HepG2 (cell line): Measurements from ENCODE around the gene HTR2A. TPM values are rescaled to one million over a fixed set of nuclear protein-coding genes. Genes with fewer than 3 reads are reported as not detected.

Source experiments
- ATAC-seq: fragments of 200-7000 bp; cut with Tn5 transposase; 3 replicates; pipeline ENCODE4 v1.9.1; 2020; ENCODE audit warnings: mild to moderate bottlenecking, moderate library complexity
- BruUV-seq: library from RNA; stranded (reverse); fragments of 400-500 nt; replicated peaks from 2 replicates; lab custom pipeline; 2021; lab: Mats Ljungman, UMichigan
- CTCF ChIA-PET: fragments of 300-600 bp; formaldehyde crosslinking; extraction: SDS; loops from one replicate; lab custom pipeline; 2021; ENCODE audit warnings: low total read pairs, inconsistent platforms, low intra/inter-chr PET ratio; lab: Yijun Ruan, JAX
- POLR2A ChIA-PET: fragments of 350-600 bp; sonication (Branson Sonifier 250); formaldehyde crosslinking; loops from one replicate; lab custom pipeline; 2020; ENCODE audit warnings: antibody characterized with exemption, inconsistent platforms; lab: Yijun Ruan, JAX
- DNase-seq: peaks from one replicate; pipeline ENCODE4 v3.0.0-alpha.2; 2015; ENCODE audit warnings: low spot score
- FAIRE-seq: peaks from 3 replicates; lab custom pipeline; 2011; peaks lifted over from hg19 to GRCh38; lab: Jason Lieb, UNC
- H2AFZ ChIP-seq: one replicate; pipeline ENCODE4 v1.6.1; 2011; ENCODE audit warnings: low read length, inconsistent platforms
- H3K27ac ChIP-seq: fragments of 300-600 bp; 3 replicates; pipeline ENCODE4 v1.8.0; 2011; ENCODE audit warnings: mixed run types, mild to moderate bottlenecking, mixed read lengths, low read length, inconsistent platforms; ENCODE audit not compliant: insufficient read depth; ENCODE audit errors: extremely low read length
- H3K27me3 ChIP-seq, 2 experiments: fragments of 200-600 bp in 1 of 2; 2 replicates in 1 of 2; 3 replicates in 1 of 2; pipeline versions ENCODE4 v1.6.0 to v1.8.0; 2011; ENCODE audit warnings: low read length in 2 of 2, mild to moderate bottlenecking in 2 of 2, moderate library complexity in 2 of 2, inconsistent platforms in 1 of 2; ENCODE audit not compliant: insufficient read depth in 2 of 2, control insufficient read depth in 1 of 2
- H3K36me3 ChIP-seq, 2 experiments: fragments of 200-600 bp in 1 of 2; replicated peaks in 1 of 2; 2 replicates in 1 of 2; 3 replicates in 1 of 2; pipeline versions ENCODE4 v1.5.1 to v1.8.0; 2011; ENCODE audit warnings: low read length in 2 of 2, inconsistent platforms in 1 of 2; ENCODE audit not compliant: insufficient read depth in 2 of 2, control insufficient read depth in 1 of 2
- H3K4me1 ChIP-seq: 2 replicates; pipeline ENCODE4 v1.5.1; 2012; ENCODE audit warnings: low read length, inconsistent platforms; ENCODE audit not compliant: insufficient read depth
- H3K4me2 ChIP-seq: 2 replicates; pipeline ENCODE4 v1.6.0; 2011; ENCODE audit warnings: low read depth, low read length, inconsistent platforms
- H3K4me3 ChIP-seq, 3 experiments: fragments of 200-600 bp in 1 of 3; sonication (generic), shearing (Covaris generic) in 1 of 3; replicated peaks in 1 of 3; 2 replicates each; pipeline ENCODE4 v1.5.1; 2011 to 2016; ENCODE audit warnings: low read length in 3 of 3, inconsistent platforms in 2 of 3, low read depth in 2 of 3, mild to moderate bottlenecking in 2 of 3, control low read depth in 1 of 3, mixed read lengths in 1 of 3; ENCODE audit not compliant: insufficient read depth in 1 of 3
- H3K79me2 ChIP-seq: one replicate; pipeline ENCODE4 v1.6.1; 2011; ENCODE audit warnings: low read length, inconsistent platforms; ENCODE audit not compliant: insufficient read depth
- H3K9ac ChIP-seq: 2 replicates; pipeline ENCODE4 v1.6.0; 2011; ENCODE audit warnings: mild to moderate bottlenecking, low read depth, low read length, inconsistent platforms; ENCODE audit not compliant: insufficient read depth
- H3K9me3 ChIP-seq: 2 replicates; pipeline ENCODE4 v1.5.1; 2012; ENCODE audit warnings: mild to moderate bottlenecking, low read length
- H4K20me1 ChIP-seq: 2 replicates; pipeline ENCODE4 v1.6.0; 2011; ENCODE audit warnings: inconsistent platforms, mild to moderate bottlenecking, low read length, moderate library complexity; ENCODE audit not compliant: insufficient read depth
- ADNP ChIP-seq: sonication (generic); formaldehyde crosslinking; IDR thresholded peaks from 2 replicates; pipeline ENCODE4 v1.4.0; 2020; ENCODE audit warnings: missing genetic modification reagents
- ARID5B ChIP-seq: IDR thresholded peaks from 2 replicates; pipeline ENCODE4 v1.4.0; 2020; ENCODE audit warnings: mild to moderate bottlenecking, missing genetic modification reagents
- ARNT2 ChIP-seq: sonication (generic); formaldehyde crosslinking; IDR thresholded peaks from 2 replicates; pipeline ENCODE4 v1.8.0; 2022; ENCODE audit warnings: mild to moderate bottlenecking, low read depth, missing genetic modification reagents, moderate library complexity
- BORCS8-MEF2B ChIP-seq: sonication (generic); formaldehyde crosslinking; IDR thresholded peaks from 2 replicates; pipeline ENCODE4 v1.8.0; 2022; ENCODE audit warnings: mild to moderate bottlenecking, missing genetic modification reagents
- SNRNP70 ChIP-seq: fragments of 200-400 bp; formaldehyde crosslinking; IDR thresholded peaks from 2 replicates; pipeline ENCODE4 v1.6.1; 2017; ENCODE audit warnings: mild to moderate bottlenecking, low read depth, low read length, moderate library complexity
- ZFP91 ChIP-seq: sonication (generic); formaldehyde crosslinking; IDR thresholded peaks from 2 replicates; pipeline ENCODE4 v1.9.0; 2022; ENCODE audit warnings: missing genetic modification reagents, mild to moderate bottlenecking, borderline replicate concordance
- ZNF253 ChIP-seq: sonication (generic); formaldehyde crosslinking; IDR thresholded peaks from 2 replicates; pipeline ENCODE4 v1.8.0; 2022; ENCODE audit warnings: mild to moderate bottlenecking, missing genetic modification reagents, borderline replicate concordance
- ZNF460 ChIP-seq: sonication (generic); formaldehyde crosslinking; IDR thresholded peaks from 2 replicates; pipeline ENCODE4 v1.5.1; 2020; ENCODE audit warnings: missing genetic modification reagents, mild to moderate bottlenecking, borderline replicate concordance
- ZNF580 ChIP-seq: IDR thresholded peaks from 2 replicates; pipeline ENCODE4 v1.6.1; 2016; ENCODE audit warnings: low read depth, borderline replicate concordance
- ZNF639 ChIP-seq: conservative IDR thresholded peaks from 2 replicates; pipeline ENCODE4 v1.6.1; 2018; ENCODE audit warnings: missing genetic modification reagents
- ZNF776 ChIP-seq: sonication (generic); formaldehyde crosslinking; IDR thresholded peaks from 2 replicates; pipeline ENCODE4 v1.4.0; 2020; ENCODE audit warnings: mild to moderate bottlenecking, missing genetic modification reagents
- ZNF83 ChIP-seq: sonication (generic); formaldehyde crosslinking; IDR thresholded peaks from 2 replicates; pipeline ENCODE4 v1.4.0; 2020; ENCODE audit warnings: missing genetic modification reagents, mild to moderate bottlenecking, borderline replicate concordance
- WGBS: methylation state at CpG from one replicate; pipeline ENCODE4 v1.1.6; 2017; ENCODE audit warnings: low lambda C conversion rate; 5-methylcytosine and 5-hydroxymethylcytosine counted together
- in situ Hi-C: cut with HindIII; loops from 2 replicates; pipeline ENCODE4 v1.10.0; 2017; ENCODE audit warnings: low pct_unique_long_range_greater_than_20kb; ENCODE audit not compliant: extremely low pct_ligation_motif_present
- intact Hi-C: fragments of 100-400 bp; cut with micrococcal nuclease; formaldehyde crosslinking; loops from one replicate; pipeline ENCODE4 v1.10.0; 2022; ENCODE audit not compliant: unreplicated experiment
- polyA plus RNA-seq, 8 experiments: library from polyadenylated mRNA; depleted of rRNA in 3 of 8; stranded (reverse) in 7 of 8; unstranded in 1 of 8; fragments of >200 nt; fragmentation: Illumina TruSeq in 4 of 8; extraction: Trizol in 4 of 8; gene quantifications; 2 replicates each; pipeline versions ENCODE4 v1.2.1 to v1.2.3, GENCODE V29; 2011 to 2016; ENCODE audit warnings: low read depth in 4 of 8, missing spikeins in 1 of 8, mixed read lengths in 1 of 8; ENCODE audit not compliant: insufficient read depth in 1 of 8
- total RNA-seq, 5 experiments: library from RNA; depleted of rRNA; stranded (reverse); fragments of >200 nt; fragmentation: Illumina TruSeq; extraction: Trizol; gene quantifications; 2 replicates each; pipeline ENCODE4 v1.2.3, GENCODE V29; 2016; ENCODE audit warnings: low read depth in 1 of 5

The HTR2A gene
- total and polyA plus RNA-seq, 2 of the 13 experiments (the other 11 are each of a cell fraction or from before 2014, with no cell fraction given): not detected

- TF ChIP-seq ZFP91 (CRISPR knock-in tag): no peak
- TF ChIP-seq ADNP: no peak
- no peak for TF ChIP-seq ZNF776 (CRISPR knock-in tag)
- TF ChIP-seq ARNT2 (CRISPR knock-in tag): no peak
Observed at GRCh38 chr13:46925486-46925885, 28.6 kb upstream of the HTR2A start (continued).

- ATAC-seq: no peak
- CTCF ChIA-PET: no interaction called here
- no TSS peak for BruUV-seq
- Histone ChIP-seq H4K20me1 (no peaks in the 10 kb centered on the region), H3K4me2 (no peak overlapping the region), H3K27ac (no peak overlapping the region), H3K79me2 (no peaks in the 10 kb centered on the region), H2AFZ (no peak overlapping the region), H3K4me3 (no peak overlapping the region), H3K36me3 (no peaks in the 10 kb centered on the region), H3K4me1 (no peaks in the 10 kb centered on the region), H3K9me3 (no peaks in the 10 kb centered on the region), H3K27me3 (no peaks in the 10 kb centered on the region; a peak in 1 of 5 replicates), H3K9ac (no peak overlapping the region)
- FAIRE-seq: no peak
- intact Hi-C loops: no loop called here
- no peak for DNase-seq
- 0% methylated on average over 2 of the region's 2 CpGs for WGBS
- in situ Hi-C loops: no loop called here
- POLR2A ChIA-PET: no interaction called here
- TF ChIP-seq ZNF580 (CRISPR knock-in tag) (no peak), ZNF639 (CRISPR knock-in tag) (no peak), ZNF460 (CRISPR knock-in tag) (no peak), SNRNP70 (no peak), BORCS8-MEF2B (no peak), ZNF83 (no peak), ZNF253 (CRISPR knock-in tag) (no peak), ARID5B (no peak)
Observed at GRCh38 chr13:46914341-46914740, 17.5 kb upstream of the HTR2A start.
